Globus pallidus (tissue), 1 donor: Measurements from ENCODE around the gene VGF.
"Not testable (repeated sequence)": the region's sequence is repeated elsewhere in the genome, so short reads cannot be mapped to it uniquely, and the experiment has no call there.

ENCODE experiments used
- DNase-seq: peaks from one replicate; pipeline ENCODE4 v3.0.0-alpha.2; 2015; ENCODE audit warnings: low spot score

The VGF gene

DNA sequence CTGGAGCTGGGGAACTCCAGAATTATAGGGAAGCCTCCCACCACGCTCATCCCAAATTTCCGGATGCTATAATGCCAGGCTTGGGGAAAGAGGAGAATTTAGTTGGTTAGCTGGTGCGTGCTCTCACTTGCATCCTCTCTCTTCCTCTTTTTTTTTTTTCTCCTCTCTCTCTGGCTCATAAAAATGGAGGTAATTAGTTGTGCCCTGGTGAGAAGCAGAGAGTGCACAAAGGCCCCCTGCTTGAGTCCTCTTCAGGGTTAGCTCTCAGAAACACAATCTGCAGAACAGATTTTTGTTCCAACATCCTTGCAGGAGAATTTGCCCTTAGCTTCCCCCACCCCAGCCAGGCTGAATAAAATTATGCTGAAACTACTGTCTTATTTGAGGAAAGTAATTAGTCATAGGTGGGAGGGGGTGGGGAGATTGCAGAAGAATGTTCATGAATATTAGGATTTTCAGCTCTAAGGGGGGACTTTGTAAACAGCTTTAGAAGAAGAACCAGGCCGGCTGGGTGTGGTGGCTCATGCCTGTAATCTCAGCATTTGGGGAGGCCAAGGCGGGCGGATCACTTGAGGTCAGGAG lies 30.9 kb downstream of the VGF start:
- DNase-seq: no peak

GRCh38 chr7:101133621-101134398 lies 31.6 kb downstream of the VGF start:
- DNase-seq: no peak

- DNase-seq: not testable (repeated sequence)
Observed at GRCh38 chr7:101132626-101133600, 32.5 kb downstream of the VGF start.

- no peak for DNase-seq
Observed at GRCh38 chr7:101129603-101130117, 35.7 kb downstream of the VGF start.

- no peak for DNase-seq
Observed at GRCh38 chr7:101128040-101128834, 37.1 kb downstream of the VGF start.

DNA sequence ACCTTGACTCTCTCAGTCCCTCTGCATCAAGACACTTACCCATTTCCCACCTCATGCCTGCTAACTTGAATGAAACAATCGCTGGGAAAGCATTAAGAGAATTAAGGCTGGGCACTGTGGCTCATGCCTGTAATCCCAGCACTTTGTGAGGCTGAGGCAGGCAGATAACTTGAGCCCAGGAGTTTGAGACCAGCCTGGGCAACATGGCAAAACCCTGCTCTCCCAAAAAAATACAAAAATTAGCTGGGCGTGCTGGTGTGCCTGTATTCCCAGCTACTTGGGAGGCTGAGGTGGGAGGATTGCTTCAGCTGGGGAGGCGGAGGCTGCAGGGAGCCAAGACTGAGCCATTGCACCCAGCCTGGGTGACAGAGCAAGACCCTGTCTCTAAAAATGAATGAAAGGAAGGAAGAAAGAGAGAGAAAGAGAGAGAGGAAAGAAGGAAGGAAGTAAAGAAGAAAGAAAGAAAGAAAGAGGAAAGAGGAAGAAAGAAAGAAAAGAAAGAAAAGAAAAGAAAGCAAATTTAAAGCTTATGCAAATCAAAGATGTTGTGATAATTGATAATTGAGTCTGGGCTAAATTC lies 37.8 kb downstream of the VGF start:
- no peak for DNase-seq

DNA sequence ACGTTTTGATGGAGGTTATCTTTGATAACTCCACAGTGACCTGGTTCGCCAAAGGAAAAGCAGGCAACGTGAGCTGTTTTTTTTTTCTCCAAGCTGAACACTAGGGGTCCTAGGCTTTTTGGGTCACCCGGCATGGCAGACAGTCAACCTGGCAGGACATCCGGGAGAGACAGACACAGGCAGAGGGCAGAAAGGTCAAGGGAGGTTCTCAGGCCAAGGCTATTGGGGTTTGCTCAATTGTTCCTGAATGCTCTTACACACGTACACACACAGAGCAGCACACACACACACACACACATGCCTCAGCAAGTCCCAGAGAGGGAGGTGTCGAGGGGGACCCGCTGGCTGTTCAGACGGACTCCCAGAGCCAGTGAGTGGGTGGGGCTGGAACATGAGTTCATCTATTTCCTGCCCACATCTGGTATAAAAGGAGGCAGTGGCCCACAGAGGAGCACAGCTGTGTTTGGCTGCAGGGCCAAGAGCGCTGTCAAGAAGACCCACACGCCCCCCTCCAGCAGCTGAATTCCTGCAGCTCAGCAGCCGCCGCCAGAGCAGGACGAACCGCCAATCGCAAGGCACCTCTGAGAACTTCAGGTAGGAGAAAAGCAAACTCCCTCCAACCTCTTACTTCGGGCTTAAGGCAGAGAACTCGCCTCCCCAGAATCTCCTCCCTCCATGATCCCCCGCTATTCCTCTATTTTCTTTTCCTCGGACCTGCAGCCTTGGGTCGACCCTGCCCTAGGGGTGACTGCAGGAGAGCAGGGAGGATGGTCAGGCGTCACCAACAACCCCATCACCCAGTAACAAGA lies 38.5 kb downstream of the VGF start, which contains the start of gene SERPINE1:
Gene SERPINE1 (plus strand): TSS at position 454 of the 809 bp plus-strand sequence. CDS start 1,290 bp downstream, outside the sequence.
- DNase-seq: peak; percentile 31

DNA sequence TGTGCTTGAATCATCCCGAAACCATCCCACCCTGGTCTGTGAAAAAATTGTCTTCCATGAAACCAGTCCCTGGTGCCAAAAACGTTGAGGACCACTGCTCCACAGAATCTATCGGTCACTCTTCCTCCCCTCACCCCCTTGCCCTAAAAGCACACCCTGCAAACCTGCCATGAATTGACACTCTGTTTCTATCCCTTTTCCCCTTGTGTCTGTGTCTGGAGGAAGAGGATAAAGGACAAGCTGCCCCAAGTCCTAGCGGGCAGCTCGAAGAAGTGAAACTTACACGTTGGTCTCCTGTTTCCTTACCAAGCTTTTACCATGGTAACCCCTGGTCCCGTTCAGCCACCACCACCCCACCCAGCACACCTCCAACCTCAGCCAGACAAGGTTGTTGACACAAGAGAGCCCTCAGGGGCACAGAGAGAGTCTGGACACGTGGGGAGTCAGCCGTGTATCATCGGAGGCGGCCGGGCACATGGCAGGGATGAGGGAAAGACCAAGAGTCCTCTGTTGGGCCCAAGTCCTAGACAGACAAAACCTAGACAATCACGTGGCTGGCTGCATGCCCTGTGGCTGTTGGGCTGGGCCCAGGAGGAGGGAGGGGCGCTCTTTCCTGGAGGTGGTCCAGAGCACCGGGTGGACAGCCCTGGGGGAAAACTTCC lies 39.2 kb downstream of the VGF start:
- peak; percentile 10 for DNase-seq

- DNase-seq: peak; percentile 13
Observed at GRCh38 chr7:101124376-101125056, 40.9 kb downstream of the VGF start.

DNA sequence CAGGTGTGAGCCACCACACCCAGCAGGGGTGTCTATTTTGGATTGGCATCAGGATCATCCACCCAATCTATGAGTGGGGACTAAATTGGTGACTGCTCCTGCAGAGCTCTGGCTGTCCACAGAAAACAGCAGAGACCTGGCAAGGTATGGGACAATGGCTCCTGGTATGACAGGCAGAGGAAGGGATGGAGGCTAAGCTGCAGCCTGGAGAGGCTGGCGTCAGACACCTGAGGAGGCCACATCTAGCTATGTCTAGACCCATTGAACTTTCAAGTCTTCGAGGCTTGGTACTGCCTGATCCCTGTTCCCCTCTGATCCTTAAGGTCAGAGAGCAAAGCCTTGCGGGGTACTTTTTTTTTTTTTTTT lies 41.7 kb downstream of the VGF start:
- no peak for DNase-seq

GRCh38 chr7:101122933-101123702 lies 42.3 kb downstream of the VGF start:
- no peak for DNase-seq

GRCh38 chr7:101121991-101122932 lies 43.1 kb downstream of the VGF start:
- no peak for DNase-seq

GRCh38 chr7:101121631-101121990 lies 43.8 kb downstream of the VGF start:
- DNase-seq: not testable (repeated sequence)

DNA sequence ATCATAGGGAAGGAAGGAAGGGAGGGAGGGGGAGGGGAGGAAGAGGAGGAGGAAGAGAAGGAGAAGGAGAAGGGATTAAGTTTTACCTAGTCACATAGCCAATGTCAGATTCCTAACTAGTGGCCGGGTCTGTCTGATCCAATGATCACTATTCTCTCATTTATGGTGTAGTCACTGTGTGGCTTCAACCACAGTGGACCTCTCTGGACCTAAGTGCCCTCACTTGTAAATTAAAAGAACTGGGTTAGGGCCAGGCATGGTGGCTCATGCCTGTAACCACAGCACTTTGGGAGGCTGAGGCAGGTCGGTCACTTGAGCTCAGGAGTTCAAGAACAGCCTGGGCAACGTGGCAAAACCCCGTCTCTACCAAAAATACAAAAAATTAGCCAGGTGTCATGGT lies 45.1 kb downstream of the VGF start:
- DNase-seq: no peak

GRCh38 chr7:101119876-101120275 lies 45.5 kb downstream of the VGF start:
- DNase-seq: no peak

DNA sequence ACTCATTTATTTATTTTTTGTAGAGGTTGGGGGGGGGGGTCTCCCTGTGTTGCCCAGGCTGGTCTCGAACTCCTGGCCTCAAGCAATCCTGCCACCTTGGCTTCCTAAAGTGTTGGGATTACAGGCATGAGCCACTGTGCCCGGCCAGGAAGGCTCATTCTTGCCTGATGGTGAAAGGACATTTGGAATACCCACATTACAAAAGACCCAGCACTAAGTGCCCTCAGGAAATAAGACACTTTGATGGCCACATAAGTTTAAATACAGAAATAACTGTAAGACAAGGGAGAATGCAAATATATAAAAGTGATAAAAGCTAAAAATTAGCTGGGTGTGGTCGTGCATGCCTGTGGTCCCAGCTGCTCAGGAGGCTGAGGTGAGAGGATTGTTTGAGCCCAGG lies 46.5 kb downstream of the VGF start:
- DNase-seq: no peak

GRCh38 chr7:101116898-101117297 lies 48.5 kb downstream of the VGF start:
- no peak for DNase-seq
